NCI-H2029 (cell line): ENCODE data around the gene BACH2.

Experiments used
- DNase-seq: peaks from one replicate; lab custom pipeline; 2025; lab: John Stamatoyannopoulos, UW

Gene BACH2

DNA sequence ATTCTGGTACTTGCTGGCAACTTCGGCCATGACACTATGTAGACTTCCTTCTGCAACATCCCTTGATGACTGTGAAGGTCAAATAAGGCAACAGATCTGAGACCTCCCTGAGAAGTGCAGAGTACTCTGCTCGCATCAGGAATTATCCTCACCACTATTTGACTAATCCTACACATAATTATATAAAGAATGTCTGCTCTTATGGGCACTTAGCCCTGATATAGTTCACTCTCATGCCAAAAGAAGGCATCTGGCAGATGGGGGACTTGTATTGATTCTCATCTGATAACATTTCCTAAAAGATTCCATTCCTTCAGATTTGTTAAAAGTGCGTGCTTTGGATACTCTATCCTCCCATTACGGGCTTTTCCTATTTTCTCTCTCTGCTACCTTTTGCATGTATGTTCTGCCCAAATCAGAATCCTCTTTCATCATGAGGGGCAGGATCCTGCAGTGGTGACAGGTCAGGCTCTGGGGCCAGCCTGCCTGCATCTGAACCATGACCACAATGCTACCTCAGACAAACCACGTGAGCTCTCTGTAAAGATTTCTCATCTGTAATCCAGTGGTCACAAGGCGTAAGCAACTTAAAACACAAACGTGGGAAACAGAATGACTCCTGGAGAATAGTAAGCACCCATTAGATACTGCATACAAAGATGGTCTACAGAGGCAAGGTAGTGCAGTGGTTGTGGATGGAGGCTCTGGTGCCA is 268.4 kb downstream of the BACH2 start:
- no peak for DNase-seq

DNA sequence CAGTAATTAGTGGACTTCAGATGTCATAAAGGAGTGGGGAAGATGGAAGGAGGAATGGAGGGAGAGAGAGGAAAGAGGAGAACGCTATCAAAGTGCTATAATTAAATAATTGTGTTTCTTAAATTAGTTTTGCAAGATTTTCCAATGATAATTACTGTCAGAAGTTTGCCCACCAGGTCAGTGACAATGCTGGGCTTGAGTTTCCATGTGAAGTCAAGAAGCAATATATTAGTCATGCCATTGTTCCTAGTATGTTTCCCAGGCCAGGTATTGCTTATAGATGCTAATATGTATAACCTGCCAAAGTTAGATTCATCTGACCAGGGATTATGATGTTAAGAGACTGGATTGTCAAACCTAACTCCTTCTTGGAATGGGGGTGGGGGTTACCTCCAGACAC is 270.4 kb downstream of the BACH2 start:
- no peak for DNase-seq

DNA sequence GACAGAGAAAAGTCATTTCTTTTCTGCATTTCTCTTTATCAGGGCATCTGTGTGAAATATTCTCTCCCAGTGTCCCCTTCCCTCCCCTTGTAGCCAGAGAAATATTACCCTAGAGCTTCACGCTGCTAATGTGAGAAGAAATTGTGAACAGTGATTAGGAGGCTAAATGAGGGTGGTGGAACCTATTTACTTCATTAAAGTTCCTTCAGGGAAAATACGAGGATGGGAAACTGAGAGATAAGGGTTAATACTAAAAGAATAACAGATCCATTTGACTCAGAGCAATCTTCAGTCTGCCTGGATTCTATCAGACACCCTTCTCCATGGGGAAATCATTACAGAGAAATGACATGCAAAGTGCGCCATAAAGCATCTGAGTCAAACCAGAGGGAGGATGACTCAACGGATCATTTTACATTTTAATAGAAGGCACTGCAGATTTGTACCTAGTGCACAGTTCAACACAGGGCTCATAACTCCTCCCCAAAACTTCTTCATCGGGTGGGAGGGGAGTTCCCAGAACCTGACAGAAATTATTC is 271.1 kb downstream of the BACH2 start:
- no peak for DNase-seq

DNA sequence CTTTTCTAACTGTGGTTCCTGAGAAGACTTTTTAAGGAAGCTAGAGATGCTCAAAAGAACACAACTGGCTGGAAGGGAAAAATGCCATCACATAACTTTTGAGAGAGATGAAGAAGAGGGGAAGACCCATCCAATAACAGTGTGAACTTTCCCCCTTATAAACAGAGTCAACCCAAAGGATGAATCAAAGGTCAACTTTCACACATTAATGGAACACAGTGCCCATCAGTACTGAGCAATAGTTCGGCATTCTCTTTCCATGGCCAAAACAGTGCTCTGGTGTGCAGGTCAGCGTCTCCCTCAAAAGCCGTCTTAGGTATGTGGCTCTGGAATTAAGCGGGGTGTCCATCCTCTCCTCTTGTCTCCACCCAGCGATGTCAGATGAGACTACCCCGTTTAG is 272.0 kb downstream of the BACH2 start:
- DNase-seq = no peak

DNA sequence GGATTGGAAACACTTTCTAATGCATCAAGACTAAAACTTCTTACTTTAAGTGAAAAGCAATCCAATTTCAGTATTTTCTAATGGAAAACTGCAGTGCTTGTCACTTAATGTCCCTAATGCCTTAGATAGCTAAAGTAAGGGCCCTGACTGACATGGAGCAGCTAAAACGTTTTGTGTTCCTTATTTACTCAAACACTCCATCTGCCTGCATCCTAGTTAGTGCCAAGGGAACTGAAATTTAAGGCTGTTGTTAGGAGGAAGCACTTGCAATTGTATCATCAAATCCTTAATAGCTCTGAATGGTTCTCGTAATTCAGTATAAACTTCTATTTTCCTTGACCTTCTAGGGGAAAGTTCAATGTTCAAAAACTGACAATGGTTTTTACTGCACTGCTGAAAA is 274.9 kb downstream of the BACH2 start:
- DNase-seq = peak; percentile 74

DNA sequence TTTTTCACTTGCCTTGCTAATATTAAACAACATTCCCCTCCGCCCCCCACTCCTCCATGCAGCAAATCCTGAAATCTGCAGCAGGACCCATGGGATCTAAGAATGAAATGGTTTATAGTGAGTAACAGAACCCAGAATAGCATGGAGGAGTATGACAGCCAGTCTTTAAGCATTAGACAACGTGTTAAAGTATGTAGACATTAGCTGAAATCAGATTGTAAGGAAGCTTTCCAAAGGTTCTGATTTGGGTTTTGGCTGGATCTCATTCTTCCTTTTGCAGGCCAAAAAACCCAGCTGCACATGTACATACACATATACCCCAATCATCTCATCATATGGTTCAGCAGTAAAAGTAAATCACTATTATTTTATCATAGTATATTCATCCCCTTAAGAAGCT is 275.9 kb downstream of the BACH2 start:
- no peak for DNase-seq

DNA sequence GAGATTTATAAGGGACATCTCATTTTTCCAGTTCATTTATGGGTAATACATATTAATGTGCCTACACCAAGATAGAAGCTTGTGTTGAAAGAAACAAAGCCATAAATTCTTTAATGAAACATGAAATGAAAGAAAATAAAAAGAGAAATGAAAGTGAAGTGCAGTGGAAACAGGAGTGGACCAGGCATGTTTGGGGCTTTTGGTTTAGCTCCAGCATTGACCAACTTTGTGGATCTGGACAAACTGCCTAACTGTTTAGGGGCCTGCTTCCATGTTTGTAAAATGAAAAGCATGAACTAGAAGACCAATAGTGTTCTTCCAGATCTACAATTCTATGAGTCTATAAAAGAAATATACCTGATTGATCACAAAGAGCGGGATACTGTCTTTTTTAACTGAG is 277.4 kb downstream of the BACH2 start:
- DNase-seq = no peak

DNA sequence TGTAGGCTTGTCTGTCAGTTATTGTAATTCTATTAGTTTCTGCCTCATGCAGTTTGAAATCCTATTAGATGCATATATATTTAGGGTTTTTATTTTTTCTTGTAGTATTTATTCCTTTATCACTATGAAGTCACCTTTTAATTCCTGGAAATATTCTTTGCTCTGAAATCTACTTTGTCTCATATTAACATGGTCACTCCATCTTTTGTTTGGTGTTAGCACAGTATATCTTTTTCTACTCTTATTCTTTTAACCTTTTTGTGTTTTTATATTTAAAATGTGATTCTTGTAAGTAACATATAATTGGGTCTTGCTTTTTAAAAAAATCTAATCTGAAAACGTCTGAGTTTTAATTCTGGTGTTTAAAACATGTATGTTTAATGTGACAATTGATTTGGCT is 280.8 kb downstream of the BACH2 start:
- DNase-seq = no peak

DNA sequence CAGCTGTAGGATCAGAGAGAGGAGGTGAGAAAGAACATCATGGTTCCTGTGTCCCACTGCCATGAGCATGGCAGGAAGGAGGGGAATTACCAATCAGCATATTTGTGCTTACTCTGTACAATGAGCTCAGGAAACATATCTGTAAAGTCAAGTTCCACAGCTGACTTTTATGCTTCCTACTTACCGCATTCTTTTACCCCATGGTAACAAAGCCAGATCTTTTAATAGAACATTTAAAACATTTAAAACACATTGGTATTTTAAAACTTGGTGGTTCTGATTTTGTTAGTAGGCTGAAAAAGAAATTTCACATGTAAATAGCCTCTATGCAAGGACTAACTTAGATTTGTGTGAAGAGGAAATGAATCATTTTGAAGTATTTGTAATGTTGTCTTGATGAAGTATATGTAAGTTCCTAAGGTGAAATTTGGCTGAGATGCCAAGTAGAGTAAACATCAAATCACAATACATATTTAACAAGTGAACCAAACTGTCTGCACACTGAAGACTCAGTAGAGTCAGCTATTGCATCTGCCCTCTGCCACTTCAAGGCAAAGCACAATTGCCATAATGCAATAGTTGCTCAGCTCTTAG is 287.6 kb downstream of the BACH2 start:
- no peak for DNase-seq

DNA sequence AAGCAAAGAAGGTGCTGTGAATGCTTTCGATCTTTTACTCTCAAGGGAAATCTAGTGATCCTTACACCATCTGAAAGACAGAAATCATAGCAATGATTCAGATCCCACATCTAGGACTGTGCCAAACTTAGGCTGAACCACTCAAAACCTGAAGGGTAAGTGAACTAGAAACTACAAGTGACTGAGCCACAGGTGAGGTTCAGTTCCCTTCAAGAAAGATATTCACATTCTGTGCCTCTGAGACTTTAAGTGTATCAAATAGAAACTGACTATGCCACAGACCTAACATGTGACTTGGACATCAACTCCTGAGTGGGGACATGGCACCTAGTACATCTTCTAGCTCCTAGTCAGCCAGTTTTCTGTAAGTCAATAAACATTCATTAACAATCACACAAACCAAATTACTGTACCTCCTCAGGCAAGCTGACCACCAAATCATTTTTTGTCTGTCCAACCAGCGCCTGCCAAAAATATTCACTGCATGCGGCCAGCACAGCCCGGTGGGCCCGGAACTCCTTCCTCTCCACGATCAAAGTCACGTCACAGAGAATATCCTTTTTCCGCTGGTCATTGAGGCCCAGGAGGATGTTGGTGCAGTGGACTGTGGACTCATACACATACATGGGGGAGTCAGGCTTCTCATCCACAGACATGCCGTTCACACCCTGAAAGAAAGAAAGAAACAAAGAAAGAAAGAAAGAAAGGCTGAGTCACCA is 288.3 kb downstream of the BACH2 start:
- no peak for DNase-seq

DNA sequence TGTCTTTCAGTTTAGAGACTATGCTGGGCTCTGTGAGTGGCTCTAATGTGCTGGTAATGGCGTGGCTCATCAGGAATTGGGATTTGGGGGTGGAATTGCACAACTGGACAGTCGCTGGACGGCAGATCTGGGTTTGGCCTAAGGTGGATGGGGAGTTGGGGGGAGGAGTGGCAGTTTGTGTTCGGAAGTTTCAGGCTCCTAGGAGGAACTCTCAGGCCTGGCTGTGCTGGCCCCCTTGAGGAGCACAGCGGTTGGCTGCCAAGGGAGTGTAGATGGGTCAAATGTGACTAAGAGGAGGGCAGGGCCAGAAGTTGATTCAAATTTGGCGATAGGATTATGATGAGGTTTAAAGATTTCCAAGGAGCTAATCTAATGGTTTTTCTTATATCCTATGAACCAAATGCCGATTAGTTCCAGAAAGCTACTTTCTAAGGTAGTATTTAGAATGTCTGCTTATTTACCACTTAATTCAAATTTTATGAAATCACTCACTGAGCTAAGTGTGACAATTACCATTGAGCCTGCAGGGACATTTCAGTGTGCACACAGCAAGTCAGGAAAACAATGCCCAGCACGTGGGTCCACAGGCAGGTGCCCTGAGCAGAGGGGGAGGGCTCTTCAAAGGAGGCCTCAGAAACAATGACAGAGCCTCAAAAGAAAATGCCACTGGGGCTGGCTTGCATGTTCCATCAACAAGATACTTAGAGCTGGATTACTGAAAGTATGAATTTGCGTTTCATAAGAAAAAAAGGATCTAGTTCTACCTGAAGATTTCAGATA is 291.4 kb downstream of the BACH2 start:
- DNase-seq = no peak

DNA sequence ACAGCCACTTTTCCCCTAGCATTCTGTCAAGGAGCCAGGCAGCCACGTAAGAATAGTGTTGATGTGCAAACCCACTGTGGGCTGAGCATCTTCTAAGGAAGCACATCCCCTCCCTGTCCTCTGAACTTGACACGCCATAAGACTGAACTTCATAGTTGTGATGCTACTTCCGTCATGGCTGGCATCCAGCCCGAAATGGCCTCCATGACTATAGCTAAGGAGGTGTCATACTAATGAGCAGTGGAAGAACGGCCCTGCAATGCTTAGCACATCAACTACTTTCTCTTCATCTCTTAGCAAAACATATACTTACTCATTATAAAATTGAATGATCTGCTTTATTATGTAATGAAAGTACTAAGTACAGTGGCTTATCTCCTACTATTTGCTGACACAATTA is 292.1 kb downstream of the BACH2 start:
- no peak for DNase-seq

DNA sequence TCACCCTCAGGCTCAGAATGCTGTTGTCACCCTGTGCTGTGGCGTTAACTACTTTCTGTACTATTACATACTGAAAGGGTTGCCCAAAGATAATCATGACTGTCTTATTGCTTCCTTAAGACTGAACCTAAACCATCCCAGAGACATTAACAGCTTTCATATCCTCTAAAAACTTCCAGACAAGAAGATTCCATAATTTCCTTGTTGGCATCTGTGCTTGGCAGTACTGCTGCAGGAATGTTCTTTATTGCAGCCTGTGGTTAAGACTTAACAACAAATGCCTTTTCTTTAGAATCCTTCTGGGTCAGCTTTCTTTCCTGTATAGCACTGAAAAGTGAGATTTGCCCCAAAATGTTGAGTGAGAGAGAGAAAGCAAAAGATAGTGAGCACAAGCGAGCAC is 292.7 kb downstream of the BACH2 start:
- DNase-seq = no peak

DNA sequence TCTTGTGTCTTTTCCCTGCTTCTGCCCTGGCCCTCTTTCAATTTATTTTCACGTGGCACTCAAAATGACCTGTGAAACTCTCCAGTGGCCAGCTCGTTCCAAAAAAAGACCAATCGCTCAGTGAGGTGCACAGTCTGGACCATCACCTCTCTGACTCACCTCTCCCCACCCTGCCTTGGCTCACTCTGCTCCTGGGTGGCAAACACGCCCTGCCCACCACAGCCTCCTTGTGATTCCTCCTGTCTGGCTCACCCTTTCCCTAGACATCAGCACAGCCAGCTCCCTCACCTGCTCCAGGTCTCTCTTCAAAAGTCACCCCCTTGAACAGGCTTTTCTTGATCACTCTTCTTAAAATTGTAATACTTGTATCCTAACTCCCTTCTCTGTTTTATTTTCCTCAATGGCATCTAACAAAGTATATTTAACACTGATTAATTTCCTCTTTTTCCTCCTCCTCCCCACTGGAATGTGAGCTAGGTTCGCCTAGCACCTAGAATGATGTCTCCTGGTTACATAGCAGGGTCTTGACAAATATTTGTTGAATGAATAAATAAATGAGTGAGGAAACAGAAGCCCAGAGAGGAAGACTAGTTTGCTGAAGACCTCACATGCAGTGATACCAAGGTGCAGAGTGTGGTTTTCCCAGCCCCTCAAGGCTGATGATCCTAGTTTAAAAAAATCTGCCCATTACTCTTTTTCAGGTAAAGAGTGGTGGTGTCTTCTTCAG is 293.4 kb downstream of the BACH2 start:
- DNase-seq = no peak

DNA sequence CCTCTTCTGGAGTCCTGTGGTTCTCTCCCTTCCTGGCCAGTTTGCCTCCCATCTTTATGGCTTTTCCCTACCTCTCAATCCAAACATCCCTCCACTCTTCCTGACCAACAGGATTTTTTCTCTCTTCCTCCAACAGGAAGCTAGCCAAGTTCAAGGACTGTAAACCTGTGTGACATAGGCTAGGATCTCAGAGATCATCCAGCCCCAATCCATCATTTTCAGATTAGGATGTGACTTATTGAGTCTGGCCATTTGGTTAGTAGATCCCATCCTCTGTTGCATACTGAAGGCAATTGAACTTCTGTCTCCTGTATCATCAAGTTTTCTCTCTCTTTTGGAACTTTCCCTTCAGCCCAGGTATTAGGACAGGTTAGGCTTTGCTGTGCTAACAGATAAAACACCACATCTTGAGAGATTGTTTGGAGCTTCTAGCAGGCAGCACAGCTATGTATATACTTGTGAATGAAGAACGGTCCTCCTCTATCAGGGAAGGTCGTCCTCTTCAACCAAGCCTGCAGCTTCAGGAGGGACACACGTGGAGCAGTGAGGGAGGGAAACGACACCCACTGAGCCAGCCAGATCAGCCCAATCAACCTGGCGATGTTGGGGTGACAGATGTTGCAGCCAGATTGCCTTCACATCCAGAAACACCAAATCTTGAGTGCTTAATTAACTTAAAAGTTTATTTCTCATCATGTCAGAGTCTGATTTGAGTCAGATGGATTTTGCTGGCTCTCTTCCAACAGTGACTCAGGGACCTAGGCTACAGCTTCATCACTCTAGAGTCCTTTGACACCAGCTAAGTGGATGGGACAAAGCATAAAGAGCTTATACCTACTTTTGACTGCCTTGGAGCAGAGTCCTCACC is 295.5 kb downstream of the BACH2 start:
- DNase-seq = peak; percentile 23

DNA sequence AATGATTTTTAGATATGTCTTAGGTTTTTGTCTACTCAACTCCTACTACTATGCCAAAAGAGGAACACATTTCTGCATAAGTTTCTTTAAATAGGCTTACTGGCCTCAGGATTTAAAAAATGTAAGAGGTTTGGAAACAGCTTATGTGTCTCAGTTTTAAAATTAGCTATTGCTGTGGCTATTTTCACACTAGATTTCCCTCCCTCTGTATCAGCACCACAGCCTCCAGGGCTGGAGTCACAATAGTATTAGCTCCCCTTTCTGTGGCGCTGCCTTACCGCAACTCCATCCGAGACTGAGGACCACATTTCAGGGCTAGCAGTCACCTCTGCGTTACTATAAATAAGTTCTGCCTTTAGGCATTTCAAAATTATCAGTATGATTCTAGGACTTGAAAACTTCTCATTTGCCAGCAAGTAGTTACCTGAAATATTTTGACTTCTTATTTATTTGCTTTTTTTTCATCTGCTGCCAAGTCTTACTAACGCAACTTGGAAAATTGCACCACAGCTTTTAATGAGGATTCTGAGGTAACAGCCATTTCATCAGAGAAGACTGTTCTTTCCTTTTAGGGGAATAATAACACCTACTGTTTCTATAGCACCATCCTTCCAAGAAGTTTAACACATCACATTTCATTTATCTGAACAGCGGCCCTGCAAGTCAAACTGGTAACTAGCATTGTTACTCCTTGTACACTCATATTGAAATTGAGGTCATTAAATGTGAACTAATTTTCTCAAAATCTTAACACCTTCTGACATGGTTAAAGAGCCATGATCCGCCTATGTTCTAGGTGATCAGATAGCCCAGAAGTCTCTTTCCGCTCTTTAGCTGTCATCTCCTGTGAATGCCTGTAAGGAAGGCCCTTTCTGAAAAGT is 296.5 kb downstream of the BACH2 start:
- DNase-seq = no peak

DNA sequence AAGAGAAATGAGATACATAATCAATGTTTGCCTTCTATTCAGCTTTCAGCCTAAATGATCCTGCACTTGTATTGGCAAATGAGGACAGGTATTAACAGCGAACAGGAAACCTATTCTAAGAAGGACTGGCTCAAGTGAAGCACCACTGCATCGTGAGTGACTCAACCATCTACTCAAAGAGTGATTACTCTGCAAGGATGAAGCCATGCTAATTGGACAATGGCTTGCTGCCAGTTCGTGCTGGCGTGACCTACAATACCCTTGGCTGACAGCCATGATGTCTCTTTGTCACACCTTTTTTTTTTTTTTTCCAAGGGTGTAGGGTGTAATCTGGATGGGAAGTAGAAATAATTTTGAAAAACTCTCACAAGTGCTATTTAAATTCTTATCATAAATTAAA is 297.5 kb downstream of the BACH2 start:
- peak; percentile 99 for DNase-seq

DNA sequence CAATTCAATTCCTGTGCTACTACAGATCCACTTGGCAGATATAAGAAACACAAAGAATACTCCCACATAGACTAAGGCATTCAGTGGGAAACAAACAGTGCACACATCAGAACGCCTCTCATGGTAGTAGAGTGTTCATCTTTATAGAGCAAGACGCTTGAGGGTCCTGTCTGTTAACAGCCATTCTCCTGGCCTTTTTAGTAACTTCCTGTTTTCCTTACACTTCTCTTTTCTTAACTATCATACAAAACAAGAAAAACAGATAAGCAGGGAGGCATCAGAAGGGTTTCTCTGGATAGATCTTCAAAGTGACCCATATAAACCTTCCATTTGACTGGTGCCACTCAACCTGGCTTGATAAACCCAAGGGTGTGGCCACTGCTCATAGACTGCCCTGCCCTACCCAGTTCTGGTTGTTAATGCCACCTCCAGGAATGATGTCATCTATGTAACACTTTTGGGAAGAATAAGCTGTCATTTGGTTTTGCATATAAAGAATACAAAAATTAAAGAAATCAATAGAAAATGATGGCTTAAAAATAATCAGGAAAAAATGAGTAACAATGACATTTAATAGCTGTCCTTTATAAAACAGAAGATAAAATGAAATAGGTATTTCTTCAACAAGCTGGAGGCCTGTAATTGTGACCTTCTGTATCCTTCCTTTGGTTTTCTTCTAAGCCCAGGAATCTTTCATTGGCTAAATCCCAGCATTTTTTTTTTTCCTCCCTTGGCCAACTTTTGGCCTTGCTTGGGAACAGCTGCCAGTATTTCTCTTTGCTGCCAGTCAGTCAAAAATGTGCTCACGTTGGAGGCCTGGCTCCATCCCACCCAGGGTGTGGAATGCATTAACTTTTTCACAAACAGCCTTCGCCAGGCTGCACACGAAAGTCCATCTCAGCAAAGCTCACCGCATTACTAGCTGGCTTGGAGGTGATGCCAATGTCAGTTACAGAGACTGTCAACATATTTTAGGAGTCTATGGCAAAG is 298.9 kb downstream of the BACH2 start:
- no peak for DNase-seq
